ENCODE data around the gene NAGA. TPM values are rescaled to one million over a fixed set of nuclear protein-coding genes. Genes with fewer than 3 reads are reported as not detected.

The NAGA gene
- polyA plus RNA-seq, 2 of the 4 experiments (the other 2 are of a cell fraction): 6.6 to 8.9 TPM

- 100% methylated on average over 1 of the region's 1 CpG for WGBS (ENCODE audit: missing lambda C conversion rate)
- DNase-seq (ENCODE audit: low read depth in 1 of 2, low spot score in 1 of 2) (no peak), ATAC-seq (no peak), FAIRE-seq (no peak)
- TF ChIP-seq PBX3 (IDR thresholded peaks at IDR 0.05) (no peak), E2F6 (IDR thresholded peaks at IDR 0.05; ENCODE audit: borderline replicate concordance, low read depth) (no peak), HDAC2 (IDR thresholded peaks at IDR 0.05) (no peak), HOXB5 (CRISPR knock-in tag; IDR thresholded peaks at IDR 0.05) (no peak), HOXB13 (CRISPR knock-in tag; IDR thresholded peaks at IDR 0.05; ENCODE audit: low read depth) (no peak), CTCF (IDR thresholded peaks at IDR 0.05) (no peak), CBX8 (IDR thresholded peaks at IDR 0.05) (no peak), ATOH8 (CRISPR knock-in tag; IDR thresholded peaks at IDR 0.05; ENCODE audit: low read depth) (no peak), HES2 (IDR thresholded peaks at IDR 0.05) (no peak)
- peaks cover 18% of the 10 kb centered on the region; the same call in 1 of the 3 replicates for H3K9me3 ChIP-seq
- ChIA-PET POLR2A (no interaction called here), CTCF (no interaction called here)
- no peak overlapping the region for H3K27ac ChIP-seq
- H3K4me1 ChIP-seq: no peaks in the 10 kb centered on the region
- no peak overlapping the region for H3K4me3 ChIP-seq
- H3K4me2 ChIP-seq: no peak overlapping the region
Observed at GRCh38 chr22:42056757-42057511, 13.7 kb downstream of the NAGA start.

GRCh38 chr22:42052765-42053164, 17.8 kb downstream of the NAGA start:
- ChIA-PET POLR2A (no interaction called here), CTCF (no interaction called here)
- ATAC-seq (no peak), DNase-seq (ENCODE audit: low read depth in 1 of 2, low spot score in 1 of 2) (no peak), FAIRE-seq (no peak)
- no peak overlapping the region for H3K4me3 ChIP-seq
- peaks cover 13% of the 10 kb centered on the region; the same call in 1 of the 3 replicates for H3K9me3 ChIP-seq
- no peak overlapping the region for H3K27ac ChIP-seq
- WGBS (ENCODE audit: missing lambda C conversion rate): 82% methylated on average over 3 of the region's 3 CpGs
- TF ChIP-seq EHMT2 (IDR thresholded peaks at IDR 0.05; ENCODE audit: low read depth) (no peak), KDM1A (IDR thresholded peaks at IDR 0.05; ENCODE audit: low read depth) (no peak), E2F6 (IDR thresholded peaks at IDR 0.05; ENCODE audit: borderline replicate concordance, low read depth) (no peak), REST (IDR thresholded peaks at IDR 0.05) (no peak)
- H3K4me1 ChIP-seq: no peaks in the 10 kb centered on the region
- H3K4me2 ChIP-seq: no peak overlapping the region

Measured in A549 (cell line).